ENCODE data around the gene TCF23. TPM values are rescaled to one million over a fixed set of nuclear protein-coding genes. Genes with fewer than 3 reads are reported as not detected.
"Not testable (repeated sequence)": the region's sequence is repeated elsewhere in the genome, so short reads cannot be mapped to it uniquely, and the experiment has no call there.

TCF23 gene
- total and polyA plus RNA-seq, 10 donors: 0.27 to 14.8 (median 2.9) TPM

DNA sequence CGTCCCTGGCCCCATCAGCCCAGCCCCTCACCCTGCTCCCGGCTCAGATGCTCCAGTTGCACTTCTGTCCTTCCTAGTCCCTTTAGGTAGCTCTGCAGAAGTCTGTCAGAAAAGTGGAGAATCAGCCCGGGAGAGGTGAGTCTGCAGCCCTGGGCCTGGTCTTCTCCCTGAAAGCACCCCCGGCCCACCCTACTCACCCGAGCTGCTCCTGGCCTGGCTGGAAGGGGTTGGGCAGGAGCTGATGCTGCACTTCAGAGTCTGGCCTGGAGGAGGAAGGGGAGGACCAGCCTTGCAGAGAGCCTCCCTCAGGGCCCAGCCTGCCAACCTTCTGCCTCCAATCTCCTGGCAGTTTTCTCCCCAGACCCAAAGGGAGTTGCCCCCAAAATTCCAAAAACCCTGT lies 46.5 kb upstream of the TCF23 start:
- WGBS, 5 donors: 72 to 100% (median 90%) methylated on average over 5 of the region's 5 CpGs
- no peak for DNase-seq
- Histone ChIP-seq H3K27me3 (replicated peaks in 1 of 7) (peaks cover 0 to 26% (median 0%) of the 10 kb centered on the region in 7 donors), H3K9me3 (no peaks in the 10 kb centered on the region), H3K4me3 (no peak overlapping the region), H3K4me1 (peaks cover 0 to 6% (median 0%) of the 10 kb centered on the region in 6 donors), H3K36me3 (peaks cover 0 to 3% (median 0%) of the 10 kb centered on the region in 6 donors), H3K27ac (no peak overlapping the region)
- intact Hi-C loops (cut with DNase I; ENCODE audit: low total_unique reads): no loop called here
- TF ChIP-seq POLR2A (IDR thresholded peaks at IDR 0.05) (no peak), POLR2AphosphoS5 (IDR thresholded peaks at IDR 0.05) (no peak)
- TF ChIP-seq, protein P1, sequence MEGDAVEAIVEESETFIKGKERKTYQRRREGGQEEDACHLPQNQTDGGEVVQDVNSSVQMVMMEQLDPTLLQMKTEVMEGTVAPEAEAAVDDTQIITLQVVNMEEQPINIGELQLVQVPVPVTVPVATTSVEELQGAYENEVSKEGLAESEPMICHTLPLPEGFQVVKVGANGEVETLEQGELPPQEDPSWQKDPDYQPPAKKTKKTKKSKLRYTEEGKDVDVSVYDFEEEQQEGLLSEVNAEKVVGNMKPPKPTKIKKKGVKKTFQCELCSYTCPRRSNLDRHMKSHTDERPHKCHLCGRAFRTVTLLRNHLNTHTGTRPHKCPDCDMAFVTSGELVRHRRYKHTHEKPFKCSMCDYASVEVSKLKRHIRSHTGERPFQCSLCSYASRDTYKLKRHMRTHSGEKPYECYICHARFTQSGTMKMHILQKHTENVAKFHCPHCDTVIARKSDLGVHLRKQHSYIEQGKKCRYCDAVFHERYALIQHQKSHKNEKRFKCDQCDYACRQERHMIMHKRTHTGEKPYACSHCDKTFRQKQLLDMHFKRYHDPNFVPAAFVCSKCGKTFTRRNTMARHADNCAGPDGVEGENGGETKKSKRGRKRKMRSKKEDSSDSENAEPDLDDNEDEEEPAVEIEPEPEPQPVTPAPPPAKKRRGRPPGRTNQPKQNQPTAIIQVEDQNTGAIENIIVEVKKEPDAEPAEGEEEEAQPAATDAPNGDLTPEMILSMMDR (IDR thresholded peaks at IDR 0.05 in 8 of 11, conservative IDR thresholded peaks at IDR 0.05 in 3 of 11): no peak

GRCh38 chr2:27105981-27106380 lies 42.8 kb upstream of the TCF23 start:
- H3K27me3 ChIP-seq (replicated peaks in 1 of 7): peaks cover 0 to 27% (median 0%) of the 10 kb centered on the region in 7 donors
- 69 to 83% (median 77%) methylated on average over 3 of the region's 3 CpGs for WGBS, 5 donors
- no peaks in the 10 kb centered on the region for H3K4me1 ChIP-seq
- H3K9me3 ChIP-seq: no peaks in the 10 kb centered on the region
- intact Hi-C loops (cut with DNase I; ENCODE audit: low total_unique reads): no loop called here
- no peaks in the 10 kb centered on the region for H3K36me3 ChIP-seq
- DNase-seq: no peak
- no peak overlapping the region for H3K27ac ChIP-seq
- TF ChIP-seq, protein P1 (IDR thresholded peaks at IDR 0.05 in 8 of 11, conservative IDR thresholded peaks at IDR 0.05 in 3 of 11): no peak
- no peak for TF ChIP-seq POLR2A (IDR thresholded peaks at IDR 0.05)
- no peak for TF ChIP-seq POLR2AphosphoS5 (IDR thresholded peaks at IDR 0.05)
- no peak overlapping the region for H3K4me3 ChIP-seq

DNA sequence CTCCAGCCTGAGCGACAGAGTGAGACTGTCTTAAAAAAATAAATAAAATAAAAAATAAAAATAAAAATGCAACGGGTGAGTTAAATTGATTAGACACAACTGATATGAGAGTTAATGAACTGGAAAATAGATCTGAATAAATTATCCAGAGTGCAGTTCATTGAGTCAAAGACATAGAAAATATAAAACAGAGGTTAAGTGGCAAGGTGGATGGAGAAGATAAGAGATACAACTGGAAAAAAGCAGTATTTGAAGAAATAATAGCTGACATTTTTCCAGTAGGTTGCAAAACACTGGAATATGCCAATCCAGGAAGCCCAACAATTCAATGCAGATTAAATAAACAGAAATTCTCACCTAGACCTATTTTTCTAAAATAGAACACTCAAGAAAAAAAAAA lies 40.6 kb upstream of the TCF23 start:
- peaks cover 0 to 27% (median 0%) of the 10 kb centered on the region in 7 donors for H3K27me3 ChIP-seq (replicated peaks in 1 of 7)
- H3K4me1 ChIP-seq: no peaks in the 10 kb centered on the region
- DNase-seq: no peak
- intact Hi-C loops (cut with DNase I; ENCODE audit: low total_unique reads): no loop called here
- H3K27ac ChIP-seq: no peak overlapping the region
- H3K36me3 ChIP-seq: no peaks in the 10 kb centered on the region
- no peaks in the 10 kb centered on the region for H3K9me3 ChIP-seq
- no peak overlapping the region for H3K4me3 ChIP-seq
- TF ChIP-seq, protein P1 (IDR thresholded peaks at IDR 0.05 in 8 of 11, conservative IDR thresholded peaks at IDR 0.05 in 3 of 11): no peak
- TF ChIP-seq POLR2A (IDR thresholded peaks at IDR 0.05): no peak
- no peak for TF ChIP-seq POLR2AphosphoS5 (IDR thresholded peaks at IDR 0.05)
- WGBS, 5 donors: 77 to 97% (median 95%) methylated on average over 2 of the region's 2 CpGs

GRCh38 chr2:27109083-27109482 lies 39.7 kb upstream of the TCF23 start:
- no peaks in the 10 kb centered on the region for H3K36me3 ChIP-seq
- no peak overlapping the region for H3K4me3 ChIP-seq
- peaks cover 0 to 21% (median 0%) of the 10 kb centered on the region in 7 donors for H3K27me3 ChIP-seq (replicated peaks in 1 of 7)
- no peaks in the 10 kb centered on the region for H3K4me1 ChIP-seq
- TF ChIP-seq, protein P1 (IDR thresholded peaks at IDR 0.05 in 8 of 11, conservative IDR thresholded peaks at IDR 0.05 in 3 of 11): no peak
- no peak for TF ChIP-seq POLR2AphosphoS5 (IDR thresholded peaks at IDR 0.05)
- TF ChIP-seq POLR2A (IDR thresholded peaks at IDR 0.05): no peak
- WGBS, 5 donors: 83 to 95% (median 90%) methylated on average over 3 of the region's 3 CpGs
- H3K27ac ChIP-seq: no peak overlapping the region
- H3K9me3 ChIP-seq: no peaks in the 10 kb centered on the region
- intact Hi-C loops (cut with DNase I; ENCODE audit: low total_unique reads): no loop called here
- DNase-seq: no peak

DNA sequence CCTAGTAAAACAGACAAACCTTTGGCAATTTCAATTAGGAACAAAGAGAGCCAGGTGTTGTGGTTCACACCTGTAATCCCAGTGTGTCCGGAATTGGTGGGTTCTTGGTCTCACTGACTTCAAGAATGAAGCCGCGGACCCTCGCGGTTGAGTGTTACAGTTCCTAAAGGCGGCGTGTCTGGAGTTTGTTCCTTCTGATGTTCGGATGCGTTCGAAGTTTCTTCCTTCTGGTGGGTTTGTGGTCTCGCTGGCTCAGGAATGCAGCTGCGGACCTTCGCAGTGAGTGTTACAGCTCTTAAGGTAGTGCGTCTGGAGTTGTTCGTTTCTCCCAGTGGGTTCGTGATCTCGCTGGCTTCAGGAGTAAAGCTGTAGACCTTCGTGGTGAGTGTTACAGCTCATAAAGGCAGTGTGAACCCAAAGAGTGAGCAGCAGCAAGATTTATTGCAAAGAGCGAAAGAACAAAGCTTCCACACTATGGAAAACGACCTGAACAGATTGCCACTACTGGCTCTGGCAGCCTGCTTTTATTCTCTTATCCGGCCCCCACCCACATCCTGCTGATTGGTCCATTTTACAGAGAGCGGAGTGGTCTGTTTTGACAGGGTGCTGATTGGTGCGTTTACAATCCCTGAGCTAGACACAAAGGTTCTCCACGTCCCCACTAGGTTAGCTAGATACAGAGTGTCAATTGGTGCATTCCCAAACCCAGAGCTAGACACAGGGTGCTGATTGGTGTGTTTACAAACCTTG lies 38.0 kb upstream of the TCF23 start:
- 79 to 87% (median 84%) methylated on average over 24 of the region's 24 CpGs for WGBS, 5 donors
- intact Hi-C loops (cut with DNase I; ENCODE audit: low total_unique reads); H3K27ac ChIP-seq; H3K4me1 ChIP-seq; H3K36me3 ChIP-seq; H3K9me3 ChIP-seq; DNase-seq; H3K4me3 ChIP-seq: not testable (repeated sequence)
- peaks cover 0 to 14% (median 0%) of the 10 kb centered on the region in 7 donors for H3K27me3 ChIP-seq (replicated peaks in 1 of 7)

DNA sequence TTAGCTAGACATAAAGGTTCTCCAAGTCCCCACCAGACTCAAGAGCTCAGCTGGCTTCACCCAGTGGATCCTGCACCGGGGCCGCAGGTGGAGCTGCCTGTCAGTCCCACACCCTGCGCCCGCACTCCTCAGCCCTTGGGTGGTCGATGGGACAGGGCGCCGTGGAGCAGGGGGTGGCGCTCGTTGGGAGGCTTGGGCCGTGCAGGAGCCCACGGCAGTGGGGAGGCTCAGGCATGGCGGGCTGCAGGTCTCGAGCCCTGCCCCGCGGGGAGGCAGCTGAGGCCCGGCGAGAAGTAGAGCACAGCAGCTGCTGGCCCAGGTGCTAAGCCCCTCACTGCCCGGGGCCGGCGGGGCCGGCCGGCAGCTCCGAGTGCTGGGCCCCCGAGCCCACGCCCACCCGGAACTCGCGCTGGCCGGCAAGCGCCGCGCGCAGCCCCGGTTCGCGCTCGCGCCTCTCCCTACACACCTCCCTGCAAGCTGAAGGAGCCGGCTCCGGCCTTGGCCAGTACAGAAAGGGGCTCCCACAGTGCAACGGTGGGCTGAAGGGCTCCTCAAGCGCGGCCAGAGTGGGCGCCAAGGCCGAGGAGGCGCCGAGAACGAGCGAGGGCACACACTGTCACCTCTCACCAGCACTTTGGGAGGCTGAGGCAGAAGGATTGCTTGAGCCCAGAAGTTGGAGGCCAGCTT lies 37.3 kb upstream of the TCF23 start:
- intact Hi-C loops (cut with DNase I; ENCODE audit: low total_unique reads); H3K36me3 ChIP-seq; DNase-seq; H3K27ac ChIP-seq; H3K4me1 ChIP-seq; H3K9me3 ChIP-seq; H3K4me3 ChIP-seq: not testable (repeated sequence)
- H3K27me3 ChIP-seq (replicated peaks in 1 of 7): peaks cover 0 to 11% (median 0%) of the 10 kb centered on the region in 7 donors
- 88 to 97% (median 94%) methylated on average over 23 to 49 of the region's 49 CpGs for WGBS, 5 donors
